NCI-H2171 treated with DMSO at 0.1 percent for 48 hours (cell line): ENCODE results near the gene TBC1D19.
"Not testable (repeated sequence)": the region's sequence is repeated elsewhere in the genome, so short reads cannot be mapped to it uniquely, and the experiment has no call there.

Source experiments
- DNase-seq: peaks from one replicate; lab custom pipeline; 2025; lab: John Stamatoyannopoulos, UW

TBC1D19 gene, protein sequence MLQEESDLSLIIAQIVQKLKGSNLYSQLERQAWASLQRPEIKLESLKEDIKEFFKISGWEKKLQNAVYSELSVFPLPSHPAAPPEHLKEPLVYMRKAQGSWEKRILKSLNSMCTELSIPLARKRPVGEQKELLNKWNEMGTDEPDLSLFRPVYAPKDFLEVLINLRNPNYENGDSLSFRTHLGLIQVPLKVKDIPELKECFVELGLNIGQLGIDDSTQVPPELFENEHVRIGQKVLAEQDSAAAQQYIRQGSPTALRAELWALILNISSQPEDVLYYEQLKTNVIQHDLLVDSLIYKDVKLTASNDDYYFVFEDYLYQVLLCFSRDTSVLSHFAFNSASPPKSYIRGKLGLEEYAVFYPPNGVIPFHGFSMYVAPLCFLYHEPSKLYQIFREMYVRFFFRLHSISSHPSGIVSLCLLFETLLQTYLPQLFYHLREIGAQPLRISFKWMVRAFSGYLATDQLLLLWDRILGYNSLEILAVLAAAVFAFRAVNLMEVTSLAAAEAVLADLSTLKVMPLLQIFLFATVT

DNA sequence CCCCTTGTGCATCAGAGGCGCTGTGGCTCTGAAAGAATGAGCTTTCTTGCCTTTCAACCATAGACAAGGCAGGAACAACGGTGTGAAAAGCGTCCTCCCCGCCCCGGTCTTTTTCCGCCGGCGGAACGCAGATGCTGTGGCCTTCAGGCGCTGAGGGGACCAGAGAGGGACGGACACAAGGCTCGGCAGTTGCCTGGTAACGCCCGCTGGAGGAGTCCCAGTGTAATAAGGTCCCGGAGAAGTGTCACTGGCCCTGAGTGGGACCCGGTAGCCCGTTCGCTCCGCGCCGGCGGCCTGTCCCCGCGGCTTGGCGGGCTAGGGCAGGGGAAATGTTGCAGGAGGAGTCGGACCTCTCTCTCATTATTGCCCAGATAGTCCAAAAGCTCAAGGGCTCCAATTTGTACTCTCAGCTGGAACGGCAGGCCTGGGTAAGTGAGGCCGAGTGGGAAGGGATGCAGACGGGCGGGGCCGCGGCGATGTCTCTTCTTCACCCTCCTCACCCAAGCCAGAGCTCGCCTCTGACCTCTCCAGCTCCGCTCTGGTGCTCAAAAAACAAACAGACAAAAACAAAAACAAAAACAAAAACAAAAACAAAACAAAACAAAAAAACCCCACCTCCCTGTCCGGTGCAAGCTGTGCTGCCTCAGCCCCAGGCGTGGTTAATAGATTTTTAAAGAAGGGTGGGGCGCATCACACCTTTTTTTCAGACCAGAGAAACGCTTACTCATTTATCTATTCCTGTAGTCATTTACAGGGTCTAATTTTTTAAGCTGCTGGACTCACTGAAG, at the start of gene TBC1D19:
TSS of gene TBC1D19 (plus strand) at position 220 of the 788 bp plus-strand sequence. CDS start at position 330, 110 bp downstream.
- peak; percentile 81 for DNase-seq

DNA sequence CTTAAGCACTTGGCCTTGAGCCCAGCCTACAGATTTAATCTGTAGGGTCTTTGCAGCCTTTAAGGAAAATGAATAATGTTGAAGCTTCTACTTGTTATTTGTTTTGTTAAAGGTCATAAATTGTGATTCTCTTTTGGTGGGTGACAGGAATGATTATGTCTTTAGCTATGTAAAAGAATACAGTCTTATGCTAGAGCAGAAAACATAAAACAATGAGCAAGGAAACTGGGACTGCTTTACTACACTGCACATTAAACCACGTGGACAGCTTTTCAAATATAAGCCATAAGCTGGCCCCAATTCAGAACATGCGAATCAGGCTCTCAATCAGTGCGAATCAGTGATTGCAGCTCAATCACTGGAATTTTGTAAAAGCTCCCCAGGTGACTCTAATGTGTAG, 40.9 kb upstream of the TBC1D19 start:
- no peak for DNase-seq

DNA sequence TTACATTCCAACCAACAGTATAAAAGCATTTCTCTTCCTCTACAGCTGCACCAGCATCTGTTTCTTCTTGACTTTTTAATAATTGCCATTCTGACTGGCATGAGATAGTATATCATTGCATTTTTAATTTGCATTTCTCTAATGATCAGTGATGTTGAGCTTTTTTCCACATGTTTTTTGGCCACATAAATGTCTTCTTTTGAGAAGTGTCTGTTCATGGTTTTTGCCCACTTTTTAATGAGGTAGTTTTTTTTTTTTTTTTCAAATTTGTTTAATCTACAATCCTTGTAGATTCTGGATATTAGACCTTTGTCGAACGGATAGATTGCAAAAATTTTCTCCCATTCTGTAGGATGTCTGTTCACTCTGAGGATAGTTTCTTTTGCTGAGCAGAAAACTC, 39.5 kb upstream of the TBC1D19 start:
- DNase-seq: no peak

DNA sequence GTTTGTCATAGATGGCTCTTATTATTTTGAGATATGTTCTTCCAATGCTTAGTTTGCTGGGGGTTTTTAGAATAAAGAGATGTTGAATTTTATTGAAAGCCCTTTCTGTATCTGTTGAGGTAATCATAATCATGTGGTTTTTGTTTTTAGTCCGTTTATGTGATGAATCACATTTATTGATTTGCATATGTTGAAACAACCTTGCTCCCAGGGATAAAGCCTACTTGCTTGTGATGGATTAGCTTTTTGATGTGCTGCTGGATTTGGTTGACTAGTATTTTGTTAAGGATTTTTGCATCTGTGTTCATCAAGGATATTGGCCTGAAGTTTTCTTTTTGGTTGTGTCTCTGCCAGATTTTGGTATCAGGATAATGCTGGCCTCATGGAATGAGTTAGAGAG, 35.5 kb upstream of the TBC1D19 start:
- DNase-seq: not testable (repeated sequence)

DNA sequence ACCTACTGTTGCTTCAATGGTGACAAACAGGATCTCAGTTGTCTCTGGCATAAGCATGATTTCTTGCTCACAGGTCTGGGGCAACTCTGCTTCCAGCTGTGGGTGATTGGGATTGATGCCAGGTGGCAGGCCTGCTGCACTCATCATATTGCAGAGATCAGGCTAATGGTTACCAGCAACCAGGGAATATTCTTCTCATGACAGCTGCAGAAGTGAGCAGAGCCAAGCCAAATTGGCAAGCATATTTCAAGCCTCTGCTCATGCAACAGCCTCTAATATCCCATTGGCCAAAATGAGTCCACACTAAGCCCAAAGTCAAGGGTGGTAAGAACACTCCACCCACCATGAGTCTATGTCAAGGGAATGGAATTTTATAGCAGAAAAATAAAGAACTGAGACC, 26.7 kb upstream of the TBC1D19 start:
- peak; percentile 64 for DNase-seq

DNA sequence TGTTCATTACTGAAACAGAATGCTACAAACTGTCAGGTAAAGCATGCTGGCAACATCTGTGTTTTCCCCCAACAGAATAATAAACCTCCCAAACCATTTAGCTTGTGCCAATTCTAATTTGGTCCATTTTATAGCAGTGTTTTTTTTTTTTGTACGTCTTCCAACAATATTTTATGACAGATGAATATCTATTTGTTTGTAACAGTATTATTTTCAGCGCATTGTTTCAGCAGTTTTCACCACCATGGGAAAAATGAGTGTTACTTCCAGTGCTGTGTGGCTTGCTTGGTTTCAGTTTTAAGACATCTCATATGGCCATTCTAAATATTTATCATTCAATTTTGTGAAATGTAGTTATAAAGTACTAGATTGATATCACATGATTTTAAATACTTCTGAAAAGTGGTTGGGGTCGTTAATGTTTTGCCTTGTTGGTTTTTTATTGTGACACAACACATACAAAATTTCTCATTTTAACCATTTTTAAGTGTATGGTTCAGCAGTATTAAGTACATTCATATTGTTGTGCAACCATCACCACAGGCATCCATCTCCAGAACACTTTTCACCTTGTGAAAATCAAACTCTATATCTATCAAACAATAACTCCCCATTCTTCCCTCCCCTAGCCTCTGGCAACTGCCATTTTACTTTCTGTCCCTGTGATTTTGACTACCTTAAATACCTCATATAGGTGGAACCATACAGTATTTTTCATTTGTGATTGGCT, 25.6 kb upstream of the TBC1D19 start:
- DNase-seq: no peak

DNA sequence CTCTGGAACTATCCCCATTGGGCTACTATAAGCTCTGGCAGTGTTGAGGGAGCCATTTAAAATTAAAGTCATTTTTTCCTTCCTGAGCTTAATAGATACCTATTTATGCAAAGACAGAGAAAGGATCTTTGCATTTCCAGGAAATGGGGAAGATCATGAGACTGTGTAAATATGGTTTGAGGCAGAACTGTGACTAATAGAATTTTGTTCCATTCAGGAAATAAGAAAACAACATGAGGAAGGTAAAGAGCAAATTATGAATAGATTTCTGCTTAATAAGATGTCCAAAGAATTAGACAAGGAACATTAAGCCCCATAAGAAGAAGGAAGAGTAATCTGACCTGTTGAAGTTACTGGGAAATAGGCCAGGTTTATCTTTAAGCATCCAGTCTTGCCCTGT, 17.8 kb upstream of the TBC1D19 start:
- DNase-seq: no peak

DNA sequence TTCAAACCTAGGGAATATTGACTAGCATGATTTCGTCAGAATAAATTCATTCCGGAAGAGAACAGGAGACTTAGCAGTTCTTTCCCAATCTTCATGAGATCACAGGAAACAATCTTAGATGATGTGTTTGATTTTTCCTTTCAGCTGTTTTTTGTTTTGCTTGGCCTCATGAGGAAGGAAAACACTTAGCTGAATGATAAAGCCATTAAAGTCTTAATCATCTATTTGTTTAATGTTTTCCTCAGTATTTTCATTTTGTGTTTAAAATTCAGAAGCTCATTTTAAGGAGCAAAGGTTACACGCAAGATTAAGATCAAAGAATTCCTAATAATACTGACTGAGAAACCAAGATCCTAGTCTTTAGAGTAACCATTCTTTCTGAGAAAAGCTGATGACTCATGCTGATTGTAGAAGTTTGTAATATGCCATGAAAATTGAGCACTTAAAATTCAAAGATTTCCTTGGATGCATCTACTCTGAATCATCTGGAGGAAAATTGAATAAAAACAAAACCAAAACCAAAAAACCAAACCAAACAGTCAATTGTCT, 15.4 kb upstream of the TBC1D19 start:
- DNase-seq: no peak

DNA sequence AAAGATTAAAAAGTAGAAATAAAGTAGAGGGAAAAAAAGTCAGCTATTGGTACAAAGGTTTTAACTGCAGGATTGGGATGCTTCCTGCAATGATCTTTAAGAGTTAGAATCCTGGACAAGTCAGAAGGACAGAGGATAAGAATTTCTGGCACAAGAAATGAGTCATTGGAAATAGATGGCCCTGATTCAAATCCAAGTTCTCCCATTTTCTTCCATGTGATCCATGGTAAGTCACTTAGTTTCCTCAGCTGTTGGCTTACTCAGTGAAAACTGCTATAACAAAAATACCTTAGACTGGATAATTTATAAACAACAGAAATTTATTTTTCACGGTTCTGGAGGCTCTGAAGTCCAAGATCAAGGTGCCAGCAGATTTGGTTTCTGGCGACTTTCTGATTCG, 13.3 kb upstream of the TBC1D19 start:
- DNase-seq: no peak

DNA sequence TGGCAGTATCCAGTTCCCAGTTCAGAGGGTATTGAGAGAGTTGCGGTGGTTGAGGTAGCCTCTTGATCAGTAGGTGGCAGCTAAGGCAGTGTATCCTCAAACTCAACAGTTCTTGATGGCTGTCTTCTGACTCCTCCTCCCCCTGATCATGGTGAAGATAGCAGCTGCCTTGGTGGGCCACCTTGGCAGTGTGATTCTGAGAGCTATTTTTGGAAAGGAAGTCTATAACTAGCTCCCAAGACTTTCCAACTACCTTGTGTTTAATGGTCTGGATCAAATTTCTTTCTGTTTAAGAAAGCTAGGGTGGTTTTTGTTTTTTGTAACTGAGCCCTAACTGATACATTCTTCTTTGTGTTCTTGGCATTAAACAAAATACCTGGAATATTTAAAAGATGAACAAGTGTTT, 10.5 kb upstream of the TBC1D19 start:
- DNase-seq: no peak

DNA sequence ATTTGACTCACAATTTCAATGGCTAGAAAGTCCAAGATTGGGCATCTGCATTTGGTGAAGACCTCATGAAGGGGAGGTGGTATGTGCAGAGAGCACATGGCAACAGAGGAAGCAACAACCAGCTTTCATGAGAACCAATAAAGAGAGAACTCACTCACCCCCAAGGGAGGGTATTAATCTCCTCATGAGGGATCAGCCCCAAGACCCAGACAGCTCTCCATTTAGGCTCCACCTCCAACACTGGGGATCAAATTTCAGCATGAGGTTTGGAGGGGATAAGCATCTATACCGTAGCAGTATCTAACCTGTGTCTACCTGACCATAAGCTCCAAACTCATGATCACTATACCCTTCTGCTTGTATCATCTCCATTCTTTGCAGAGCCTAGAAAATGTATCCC, 9.3 kb upstream of the TBC1D19 start:
- peak; percentile 11 for DNase-seq

DNA sequence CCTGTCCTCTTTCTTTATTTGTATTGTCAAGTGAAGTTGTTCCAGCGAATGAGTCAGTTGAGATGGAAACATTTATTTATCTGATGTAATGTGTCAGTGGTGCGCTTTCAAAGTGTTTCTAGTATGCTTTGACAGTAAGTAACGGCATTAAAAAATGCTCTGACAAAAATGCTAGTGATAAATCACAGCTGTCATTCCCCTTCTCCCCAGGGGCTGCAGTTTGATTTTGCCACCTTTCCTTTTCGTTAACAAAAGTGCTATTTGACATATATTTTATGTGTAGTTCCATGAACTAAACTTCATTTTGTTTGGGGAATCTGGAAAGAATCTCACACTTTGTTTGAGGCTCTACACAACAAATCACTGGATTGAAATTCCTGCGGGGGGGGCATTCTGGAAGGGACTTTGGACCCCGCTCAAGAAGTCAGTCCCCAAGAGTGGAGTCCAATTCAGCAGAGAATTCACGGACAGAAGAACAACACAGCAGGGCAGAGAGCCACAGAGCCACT, 7.6 kb upstream of the TBC1D19 start:
- no peak for DNase-seq

DNA sequence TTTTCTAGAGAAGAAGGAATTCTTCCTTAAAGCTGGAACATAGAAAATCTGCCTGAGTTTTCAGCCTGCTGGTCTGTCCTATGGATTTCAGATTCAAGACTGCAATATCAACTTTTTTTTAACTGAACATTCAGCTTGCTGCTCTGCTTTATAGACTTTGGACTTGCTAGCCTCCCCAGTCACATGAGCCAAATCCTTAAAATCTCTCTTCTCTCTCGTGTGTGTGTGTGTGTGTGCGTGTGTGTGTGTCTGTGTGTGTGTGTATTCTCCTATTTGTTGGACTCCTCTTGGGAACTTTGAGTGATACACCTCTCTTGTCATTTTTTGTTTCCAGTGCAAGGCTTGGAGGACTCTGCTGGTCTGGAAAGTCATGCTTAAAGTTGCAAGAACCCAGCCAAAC, 6.8 kb upstream of the TBC1D19 start:
- DNase-seq: no peak

DNA sequence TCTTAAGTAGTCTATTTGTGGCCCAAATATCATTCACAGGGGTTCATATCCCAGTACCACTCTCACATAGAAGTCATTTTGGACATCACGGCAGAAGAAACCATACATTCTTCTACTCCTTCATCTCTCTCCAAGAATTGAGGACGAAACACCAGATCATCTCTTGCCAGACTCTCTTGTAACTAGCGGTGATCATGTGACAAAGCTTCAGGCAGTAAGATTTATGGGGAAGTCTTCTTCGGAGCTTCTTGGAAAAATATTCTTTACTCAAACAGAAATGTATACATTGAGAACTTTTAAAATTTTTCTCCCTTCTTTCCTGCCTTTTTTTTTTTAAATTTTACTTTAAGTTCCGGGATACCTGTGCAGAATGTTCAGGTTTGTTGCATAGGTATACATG, 4.7 kb upstream of the TBC1D19 start:
- no peak for DNase-seq

DNA sequence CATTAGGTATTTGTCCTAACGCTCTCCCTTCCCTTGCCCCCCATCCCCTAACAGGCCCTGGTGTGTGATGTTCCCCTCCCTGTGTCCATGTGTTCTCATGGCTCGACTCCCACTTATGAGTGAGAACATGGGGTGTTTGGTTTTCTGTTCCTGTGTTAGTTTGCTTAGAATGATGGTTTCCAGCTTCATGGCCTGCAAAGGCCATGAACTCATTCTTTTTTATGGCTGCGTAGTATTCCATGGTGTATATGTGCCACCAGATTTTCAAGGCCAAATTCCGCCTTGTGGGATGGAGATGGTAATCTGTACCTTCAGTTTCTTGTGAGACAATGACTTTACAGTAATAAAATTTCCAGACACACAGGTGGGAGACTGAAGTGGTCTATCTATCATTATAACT, 2.5 kb upstream of the TBC1D19 start:
- not testable (repeated sequence) for DNase-seq

DNA sequence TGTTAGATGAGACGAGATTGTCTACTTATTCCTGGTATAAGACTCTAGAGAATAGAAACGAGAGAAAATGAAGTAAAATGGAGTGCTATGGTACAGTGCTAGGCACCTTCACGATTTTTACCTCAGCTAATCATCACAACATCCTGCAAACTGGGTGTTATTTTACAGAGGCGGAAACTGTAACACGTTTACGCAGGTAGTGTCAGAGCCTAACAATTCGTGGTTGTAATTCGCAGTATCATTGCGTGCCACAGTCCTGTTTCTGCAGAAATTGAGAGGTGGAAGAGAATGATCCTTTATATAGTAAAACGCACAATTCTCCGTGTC, 383 bp upstream of the TBC1D19 start:
- peak; percentile 81 for DNase-seq

DNA sequence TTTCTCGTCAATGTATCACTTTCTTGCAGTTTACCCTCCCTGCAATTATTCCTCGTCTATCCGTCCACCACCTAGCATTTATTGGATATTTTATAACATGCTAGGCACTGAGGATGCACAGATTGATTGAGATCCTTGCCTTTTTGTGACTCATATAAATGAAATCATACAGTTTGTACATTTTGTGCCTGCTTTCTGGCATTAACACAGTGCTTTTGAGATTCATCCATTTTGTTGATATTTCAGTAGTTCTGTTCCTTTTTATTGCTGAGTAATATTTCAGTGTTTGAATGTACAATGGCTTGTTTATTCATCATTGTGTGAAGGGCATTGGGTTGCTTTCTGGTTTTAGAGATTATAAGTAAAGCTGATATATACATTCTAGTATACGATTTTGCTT, 841 bp downstream of the TBC1D19 start:
- no peak for DNase-seq

DNA sequence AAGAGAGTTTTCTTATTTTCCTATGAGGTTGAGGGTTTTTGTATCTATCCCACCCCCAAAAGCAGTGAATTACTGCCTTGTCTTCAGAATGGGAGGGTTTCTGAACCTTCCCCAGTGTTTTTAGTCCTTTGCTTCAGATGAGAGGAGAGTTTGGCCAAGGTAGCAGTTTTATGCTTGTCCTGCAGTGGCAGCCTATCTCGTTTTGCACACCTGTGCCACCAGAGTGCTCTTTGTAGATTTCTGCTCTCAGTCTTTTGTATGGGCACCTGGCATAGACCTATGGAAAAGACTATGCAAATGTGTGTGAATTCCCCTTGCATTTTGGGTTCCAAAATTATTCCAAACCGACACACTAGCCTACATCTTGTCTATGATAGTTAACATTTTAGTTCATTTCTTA, 5.8 kb downstream of the TBC1D19 start:
- no peak for DNase-seq

DNA sequence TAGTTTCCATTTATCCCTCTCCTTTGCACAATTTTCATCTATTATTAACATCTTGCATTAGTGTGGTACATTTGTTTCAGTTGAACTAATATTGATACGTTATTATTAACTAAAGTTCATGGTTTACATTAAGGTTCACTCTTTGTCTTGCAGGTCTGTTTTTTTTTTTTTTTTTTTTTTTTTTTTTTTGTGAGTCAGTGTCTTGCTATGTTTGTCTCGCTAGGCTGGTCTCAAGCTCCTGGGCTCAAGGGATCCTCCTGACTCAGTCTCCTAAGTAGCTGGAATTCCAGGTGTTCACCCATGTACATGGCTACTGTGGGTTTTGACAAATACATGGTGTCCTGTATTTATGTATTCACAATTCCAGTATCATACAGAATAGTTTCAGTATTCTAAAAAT, 6.8 kb downstream of the TBC1D19 start:
- DNase-seq: no peak

DNA sequence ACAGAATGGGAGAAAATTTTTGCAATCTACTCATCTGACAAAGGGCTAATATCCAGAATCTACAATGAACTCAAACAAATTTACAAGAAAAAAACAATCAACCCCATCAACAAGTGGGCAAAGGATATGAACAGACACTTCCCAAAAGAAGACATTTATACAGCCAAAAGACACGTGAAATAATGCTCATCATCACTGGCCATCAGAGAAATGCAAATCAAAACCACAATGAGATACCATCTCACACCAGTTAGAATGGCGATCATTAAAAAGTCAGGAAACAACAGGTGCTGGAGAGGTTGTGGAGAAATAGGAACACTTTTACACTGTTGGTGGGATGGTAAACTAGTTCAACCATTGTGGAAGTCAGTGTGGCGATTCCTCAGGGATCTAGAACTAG, 9.7 kb downstream of the TBC1D19 start:
- DNase-seq: not testable (repeated sequence)

DNA sequence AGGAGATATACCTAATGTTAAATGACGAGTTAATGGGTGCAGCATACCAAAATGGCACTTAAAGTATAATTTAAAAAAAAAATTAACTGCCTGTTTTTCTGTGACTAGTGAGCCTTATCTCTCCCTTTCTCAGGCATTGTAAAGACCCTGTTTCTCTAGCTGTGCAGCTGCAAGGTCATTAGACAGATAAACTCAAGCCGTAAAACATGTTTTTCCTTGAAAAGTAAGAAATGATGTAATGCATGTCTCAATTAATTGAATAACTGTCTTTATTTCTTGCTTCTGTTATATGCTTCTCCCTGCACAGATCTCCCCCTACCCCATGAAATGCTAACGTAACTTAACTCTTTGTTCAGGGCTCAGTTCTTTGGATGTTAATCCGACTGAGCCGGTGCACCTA, 10.5 kb downstream of the TBC1D19 start:
- no peak for DNase-seq

DNA sequence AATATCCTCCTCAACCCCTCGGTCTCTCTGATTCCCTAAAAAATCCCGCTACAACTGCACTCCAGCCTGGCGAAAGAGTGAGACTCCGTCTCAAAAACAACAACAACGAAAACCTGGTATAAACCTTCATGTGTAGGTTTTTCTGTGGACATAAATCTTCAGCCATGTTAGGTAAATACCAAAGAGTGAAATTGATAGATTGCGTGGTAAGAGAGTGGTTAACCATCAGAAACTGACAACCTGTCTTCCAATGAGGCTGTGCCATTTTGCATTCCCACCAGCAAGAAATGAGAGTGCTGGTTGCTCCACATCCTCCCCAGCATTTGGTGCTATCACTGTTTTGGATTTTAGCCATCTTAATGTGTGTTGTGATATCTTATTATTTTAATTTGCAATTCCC, 10.9 kb downstream of the TBC1D19 start:
- no peak for DNase-seq
